Measurements from ENCODE around the gene YTHDF1.
"Not testable (repeated sequence)": the region's sequence is repeated elsewhere in the genome, so short reads cannot be mapped to it uniquely, and the experiment has no call there.

Gene YTHDF1

GRCh38 chr20:63228806-63229205 lies 12.9 kb upstream of the YTHDF1 start:
- Histone ChIP-seq H3K4me1 (ENCODE audit: control insufficient read depth in 2 of 2, insufficient read depth in 2 of 2, low read length in 2 of 2) (no peaks in the 10 kb centered on the region), H3K27me3 (ENCODE audit: control insufficient read depth in 2 of 2, insufficient read depth in 2 of 2, low read length in 2 of 2) (peaks cover 5 to 11% of the 10 kb centered on the region in 2 donors), H3K36me3 (ENCODE audit: control insufficient read depth in 2 of 2, insufficient read depth in 2 of 2, low read length in 2 of 2) (no peaks in the 10 kb centered on the region), H3K9ac (ENCODE audit: low read depth in 1 of 2, low read length in 2 of 2) (no peak overlapping the region), H3K9me3 (ENCODE audit: control insufficient read depth in 2 of 2, low read length in 2 of 2) (no peaks in the 10 kb centered on the region), H3K27ac (ENCODE audit: low read depth in 2 of 2, low read length in 2 of 2) (no peak overlapping the region), H3K4me3 (ENCODE audit: low read length in 2 of 2) (no peak overlapping the region)

DNA sequence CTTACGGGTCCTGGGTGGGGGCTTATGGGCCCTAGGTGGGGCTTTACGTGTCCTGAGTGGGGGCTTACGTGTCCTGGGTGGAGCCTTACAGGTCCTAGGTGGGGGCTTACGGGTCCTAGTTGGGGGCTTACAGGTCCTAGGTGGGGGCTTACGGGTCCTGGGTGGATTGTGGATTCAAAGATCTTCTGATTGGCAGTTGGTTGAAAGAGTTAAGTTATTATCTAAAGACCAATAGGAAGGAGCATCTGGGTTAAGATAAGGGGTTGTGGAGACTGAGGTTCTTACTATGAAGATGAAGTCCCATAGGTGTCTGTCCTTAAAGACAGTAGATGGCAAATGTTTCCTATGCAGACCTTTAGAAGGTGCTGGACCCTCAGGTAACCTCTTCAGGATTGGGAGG lies 11.3 kb upstream of the YTHDF1 start:
- no peaks in the 10 kb centered on the region for H3K36me3 ChIP-seq (ENCODE audit: control insufficient read depth in 2 of 2, insufficient read depth in 2 of 2, low read length in 2 of 2)
- no peaks in the 10 kb centered on the region for H3K4me1 ChIP-seq (ENCODE audit: control insufficient read depth in 2 of 2, insufficient read depth in 2 of 2, low read length in 2 of 2)
- peaks cover 5 to 11% of the 10 kb centered on the region in 2 donors for H3K27me3 ChIP-seq (ENCODE audit: control insufficient read depth in 2 of 2, insufficient read depth in 2 of 2, low read length in 2 of 2)
- H3K9ac ChIP-seq (ENCODE audit: low read depth in 1 of 2, low read length in 2 of 2): no peak overlapping the region
- no peak overlapping the region for H3K4me3 ChIP-seq (ENCODE audit: low read length in 2 of 2)
- no peak overlapping the region for H3K27ac ChIP-seq (ENCODE audit: low read depth in 2 of 2, low read length in 2 of 2)
- no peaks in the 10 kb centered on the region for H3K9me3 ChIP-seq (ENCODE audit: control insufficient read depth in 2 of 2, low read length in 2 of 2)

- Histone ChIP-seq H3K27me3 (ENCODE audit: control insufficient read depth in 2 of 2, insufficient read depth in 2 of 2, low read length in 2 of 2) (peaks cover 5 to 11% of the 10 kb centered on the region in 2 donors), H3K4me1 (ENCODE audit: control insufficient read depth in 2 of 2, insufficient read depth in 2 of 2, low read length in 2 of 2) (no peaks in the 10 kb centered on the region), H3K27ac (ENCODE audit: low read depth in 2 of 2, low read length in 2 of 2) (no peak overlapping the region), H3K9ac (ENCODE audit: low read depth in 1 of 2, low read length in 2 of 2) (no peak overlapping the region), H3K36me3 (ENCODE audit: control insufficient read depth in 2 of 2, insufficient read depth in 2 of 2, low read length in 2 of 2) (no peaks in the 10 kb centered on the region), H3K9me3 (ENCODE audit: control insufficient read depth in 2 of 2, low read length in 2 of 2) (no peaks in the 10 kb centered on the region), H3K4me3 (ENCODE audit: low read length in 2 of 2) (no peak overlapping the region)
These were observed 10.4 kb upstream of the YTHDF1 start for GRCh38 chr20:63226042-63226943.

DNA sequence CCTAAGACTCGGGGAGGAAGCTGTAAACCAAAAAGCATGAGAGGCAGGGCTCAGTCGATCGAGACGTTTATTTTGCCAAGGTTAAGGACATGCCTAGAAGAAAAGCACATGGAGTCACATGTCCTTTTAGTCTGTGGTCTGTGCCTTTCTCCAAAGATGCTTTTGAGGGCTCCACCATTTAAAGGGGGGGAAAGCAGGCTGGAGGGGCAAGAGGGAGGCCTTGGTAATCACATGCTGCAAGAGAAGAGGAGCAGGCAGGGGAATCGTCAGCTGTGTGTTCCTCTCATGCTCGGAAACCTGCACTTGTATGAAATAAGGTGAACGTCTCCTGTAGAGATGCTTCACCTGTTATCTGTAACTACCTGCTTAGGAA lies 9.1 kb upstream of the YTHDF1 start:
- no peaks in the 10 kb centered on the region for H3K4me1 ChIP-seq (ENCODE audit: control insufficient read depth in 2 of 2, insufficient read depth in 2 of 2, low read length in 2 of 2)
- H3K36me3 ChIP-seq (ENCODE audit: control insufficient read depth in 2 of 2, insufficient read depth in 2 of 2, low read length in 2 of 2): no peaks in the 10 kb centered on the region
- no peaks in the 10 kb centered on the region for H3K9me3 ChIP-seq (ENCODE audit: control insufficient read depth in 2 of 2, low read length in 2 of 2)
- H3K27me3 ChIP-seq (ENCODE audit: control insufficient read depth in 2 of 2, insufficient read depth in 2 of 2, low read length in 2 of 2): peaks cover 0 to 8% of the 10 kb centered on the region in 2 donors
- H3K9ac ChIP-seq (ENCODE audit: low read depth in 1 of 2, low read length in 2 of 2): no peak overlapping the region
- H3K27ac ChIP-seq (ENCODE audit: low read depth in 2 of 2, low read length in 2 of 2): no peak overlapping the region
- no peak overlapping the region for H3K4me3 ChIP-seq (ENCODE audit: low read length in 2 of 2)

DNA sequence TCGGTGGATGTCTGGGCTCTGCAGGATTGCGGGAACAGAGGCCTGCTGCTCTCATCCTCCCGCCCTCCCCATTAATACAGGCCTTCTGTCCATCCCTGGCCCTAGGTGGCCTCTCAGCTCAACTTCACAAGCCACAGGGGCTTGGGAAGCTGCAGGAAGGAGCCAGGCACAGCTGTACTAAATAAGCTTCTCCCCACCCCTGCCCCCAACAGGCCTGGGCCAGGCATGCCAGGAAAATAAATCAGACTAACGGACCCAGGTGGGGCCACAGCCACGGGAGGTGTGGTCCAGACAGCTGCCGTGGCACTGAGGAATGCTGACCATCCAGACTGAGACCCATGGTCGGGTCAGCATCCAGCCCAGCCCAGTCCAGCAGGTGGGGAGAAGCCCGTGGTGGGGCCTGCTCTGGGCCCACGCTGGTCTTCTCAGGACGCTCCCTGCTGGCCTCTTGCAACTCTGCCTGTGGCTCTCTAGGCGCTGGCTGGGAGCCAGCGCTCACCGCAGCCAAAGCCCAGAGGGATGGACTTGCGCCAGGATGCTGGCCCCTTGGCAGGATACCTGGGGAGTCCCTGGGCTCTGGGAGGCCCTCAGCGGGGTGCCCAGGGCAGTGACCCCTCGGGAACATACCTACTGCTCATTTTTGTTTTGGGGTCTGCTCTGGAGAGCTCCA lies 8.6 kb upstream of the YTHDF1 start:
- H3K27ac ChIP-seq (ENCODE audit: low read depth in 2 of 2, low read length in 2 of 2): no peak overlapping the region
- no peaks in the 10 kb centered on the region for H3K4me1 ChIP-seq (ENCODE audit: control insufficient read depth in 2 of 2, insufficient read depth in 2 of 2, low read length in 2 of 2)
- no peak overlapping the region for H3K4me3 ChIP-seq (ENCODE audit: low read length in 2 of 2)
- H3K9ac ChIP-seq (ENCODE audit: low read depth in 1 of 2, low read length in 2 of 2): no peak overlapping the region
- no peaks in the 10 kb centered on the region for H3K9me3 ChIP-seq (ENCODE audit: control insufficient read depth in 2 of 2, low read length in 2 of 2)
- peaks cover 0 to 5% of the 10 kb centered on the region in 2 donors for H3K27me3 ChIP-seq (ENCODE audit: control insufficient read depth in 2 of 2, insufficient read depth in 2 of 2, low read length in 2 of 2)
- H3K36me3 ChIP-seq (ENCODE audit: control insufficient read depth in 2 of 2, insufficient read depth in 2 of 2, low read length in 2 of 2): no peaks in the 10 kb centered on the region

GRCh38 chr20:63223826-63224207 lies 7.9 kb upstream of the YTHDF1 start:
- Histone ChIP-seq H3K36me3 (ENCODE audit: control insufficient read depth in 2 of 2, insufficient read depth in 2 of 2, low read length in 2 of 2) (no peaks in the 10 kb centered on the region), H3K9ac (ENCODE audit: low read depth in 1 of 2, low read length in 2 of 2) (no peak overlapping the region), H3K4me3 (ENCODE audit: low read length in 2 of 2) (no peak overlapping the region), H3K27me3 (ENCODE audit: control insufficient read depth in 2 of 2, insufficient read depth in 2 of 2, low read length in 2 of 2) (peaks cover 0 to 3% of the 10 kb centered on the region in 2 donors), H3K4me1 (ENCODE audit: control insufficient read depth in 2 of 2, insufficient read depth in 2 of 2, low read length in 2 of 2) (no peaks in the 10 kb centered on the region), H3K9me3 (ENCODE audit: control insufficient read depth in 2 of 2, low read length in 2 of 2) (no peaks in the 10 kb centered on the region), H3K27ac (ENCODE audit: low read depth in 2 of 2, low read length in 2 of 2) (no peak overlapping the region)

GRCh38 chr20:63223121-63223825 lies 7.3 kb upstream of the YTHDF1 start:
- Histone ChIP-seq H3K27me3 (ENCODE audit: control insufficient read depth in 2 of 2, insufficient read depth in 2 of 2, low read length in 2 of 2) (peaks cover 0 to 3% of the 10 kb centered on the region in 2 donors), H3K4me1 (ENCODE audit: control insufficient read depth in 2 of 2, insufficient read depth in 2 of 2, low read length in 2 of 2) (no peaks in the 10 kb centered on the region), H3K9ac (ENCODE audit: low read depth in 1 of 2, low read length in 2 of 2) (no peak overlapping the region), H3K9me3 (ENCODE audit: control insufficient read depth in 2 of 2, low read length in 2 of 2) (no peaks in the 10 kb centered on the region), H3K4me3 (ENCODE audit: low read length in 2 of 2) (no peak overlapping the region), H3K36me3 (ENCODE audit: control insufficient read depth in 2 of 2, insufficient read depth in 2 of 2, low read length in 2 of 2) (no peaks in the 10 kb centered on the region), H3K27ac (ENCODE audit: low read depth in 2 of 2, low read length in 2 of 2) (no peak overlapping the region)

DNA sequence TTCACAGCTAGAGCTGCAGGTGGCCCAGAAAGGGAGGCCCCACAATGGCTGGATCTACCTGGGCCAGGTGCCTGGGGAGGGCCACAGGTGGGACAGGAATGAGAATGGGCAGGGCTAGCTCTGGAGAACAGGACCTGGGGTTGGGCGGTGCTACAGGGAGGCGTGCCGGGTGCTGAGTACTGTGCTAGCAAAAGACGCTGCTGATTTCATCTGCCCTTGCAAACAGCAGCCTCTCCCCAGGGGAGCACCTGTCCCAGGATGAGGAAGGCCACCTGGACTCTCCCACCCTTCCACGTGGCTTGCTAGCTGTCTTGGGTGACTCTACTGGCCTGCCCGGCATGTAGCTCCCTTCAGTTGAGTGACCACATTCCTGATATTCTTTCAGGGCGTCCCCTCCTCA lies 6.6 kb upstream of the YTHDF1 start:
- peaks cover 0 to 3% of the 10 kb centered on the region in 2 donors for H3K27me3 ChIP-seq (ENCODE audit: control insufficient read depth in 2 of 2, insufficient read depth in 2 of 2, low read length in 2 of 2)
- no peaks in the 10 kb centered on the region for H3K4me1 ChIP-seq (ENCODE audit: control insufficient read depth in 2 of 2, insufficient read depth in 2 of 2, low read length in 2 of 2)
- H3K36me3 ChIP-seq (ENCODE audit: control insufficient read depth in 2 of 2, insufficient read depth in 2 of 2, low read length in 2 of 2): no peaks in the 10 kb centered on the region
- no peaks in the 10 kb centered on the region for H3K9me3 ChIP-seq (ENCODE audit: control insufficient read depth in 2 of 2, low read length in 2 of 2)
- H3K4me3 ChIP-seq (ENCODE audit: low read length in 2 of 2): no peak overlapping the region
- H3K27ac ChIP-seq (ENCODE audit: low read depth in 2 of 2, low read length in 2 of 2): no peak overlapping the region
- no peak overlapping the region for H3K9ac ChIP-seq (ENCODE audit: low read depth in 1 of 2, low read length in 2 of 2)

DNA sequence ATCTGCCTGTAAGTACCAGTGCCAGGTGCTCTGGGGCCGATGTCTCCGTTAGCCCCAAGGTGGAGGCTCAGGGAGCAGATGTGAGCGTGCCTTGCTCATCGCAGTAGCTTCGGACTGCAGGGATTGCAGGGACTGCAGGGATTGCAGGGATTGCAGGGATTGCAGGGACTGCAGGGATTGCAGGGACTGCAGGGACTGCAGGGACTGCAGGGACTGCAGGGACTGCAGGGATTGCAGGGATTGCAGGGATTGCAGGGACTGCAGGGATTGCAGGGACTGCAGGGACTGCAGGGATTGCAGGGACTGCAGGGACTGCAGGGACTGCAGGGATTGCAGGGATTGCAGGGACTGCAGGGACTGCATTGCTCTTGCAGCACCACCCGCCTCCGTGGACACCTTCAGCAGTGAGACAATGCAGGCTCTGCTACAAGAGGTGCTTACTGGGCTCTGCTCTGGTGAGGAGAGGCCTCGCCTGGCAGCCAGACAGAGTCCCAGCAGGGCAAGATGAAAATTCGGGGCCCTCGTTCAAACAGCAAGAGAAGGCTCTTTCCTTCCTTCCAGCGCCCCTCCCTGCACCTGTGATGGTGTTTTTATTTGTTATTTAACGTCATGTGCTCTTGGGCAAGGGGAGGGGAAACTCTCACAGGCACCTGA lies 5.6 kb upstream of the YTHDF1 start:
- not testable (repeated sequence) for H3K27me3 ChIP-seq (ENCODE audit: control insufficient read depth in 2 of 2, insufficient read depth in 2 of 2, low read length in 2 of 2); H3K27ac ChIP-seq (ENCODE audit: low read depth in 2 of 2, low read length in 2 of 2); H3K36me3 ChIP-seq (ENCODE audit: control insufficient read depth in 2 of 2, insufficient read depth in 2 of 2, low read length in 2 of 2); H3K9me3 ChIP-seq (ENCODE audit: control insufficient read depth in 2 of 2, low read length in 2 of 2); H3K4me3 ChIP-seq (ENCODE audit: low read length in 2 of 2); H3K9ac ChIP-seq (ENCODE audit: low read depth in 1 of 2, low read length in 2 of 2); H3K4me1 ChIP-seq (ENCODE audit: control insufficient read depth in 2 of 2, insufficient read depth in 2 of 2, low read length in 2 of 2)

All from mucosa of rectum (tissue), 2 donors.